Lower lobe of right lung (tissue), 2 donors: ENCODE results near the gene FADS2. TPM values are rescaled to one million over a fixed set of nuclear protein-coding genes. Genes with fewer than 3 reads are reported as not detected.

Experiments
- ATAC-seq, 2 donors: fragments of 200-7000 bp; cut with Tn5 transposase; one replicate each; pipeline ENCODE4 v1.9.1; 2020 to 2022; ENCODE audit warnings: mild to moderate bottlenecking in 2 of 2, moderate library complexity in 2 of 2
- DNase-seq: peaks from one replicate; pipeline ENCODE4 v3.0.0-alpha.2; 2020
- H3K27ac ChIP-seq: fragments of 200-600 bp; one replicate; pipeline ENCODE4 v1.8.0; 2022
- H3K27me3 ChIP-seq: fragments of 200-600 bp; one replicate; pipeline ENCODE4 v1.8.0; 2022; ENCODE audit warnings: low read depth
- H3K36me3 ChIP-seq: fragments of 200-600 bp; one replicate; pipeline ENCODE4 v1.8.0; 2022; ENCODE audit warnings: mild to moderate bottlenecking
- H3K4me1 ChIP-seq: fragments of 200-600 bp; one replicate; pipeline ENCODE4 v1.8.0; 2022
- H3K4me3 ChIP-seq: fragments of 200-600 bp; one replicate; pipeline ENCODE4 v1.8.0; 2022; ENCODE audit warnings: mild to moderate bottlenecking
- H3K9me3 ChIP-seq: fragments of 200-600 bp; one replicate; pipeline ENCODE4 v1.8.0; 2022
- intact Hi-C: fragments of 100-400 bp; cut with DNase I; formaldehyde crosslinking; loops from one replicate; pipeline ENCODE4 v1.11.0; 2022
- long read RNA-seq: library from polyadenylated mRNA; unstranded; transcript quantifications from one replicate; pipeline ENCODE4 v2.0.0, GENCODE V29; 2021
- total RNA-seq: library from RNA; stranded (reverse); fragmentation: NEBNext Ultra II Directional; extraction: Animal tissue kit (Norgen Biotek cat#: 25700); gene quantifications from one replicate; pipeline ENCODE4 v1.2.1, GENCODE V29; 2021
- TF ChIP-seq, protein P1 (sequence below): fragments of 200-600 bp; IDR thresholded peaks from one replicate; pipeline ENCODE4 v1.8.0; 2022; ENCODE audit warnings: antibody characterized with exemption, mild to moderate bottlenecking
- donor health status: DM: no; HTN: yes; CAD: no; lungs with severe emphysema.

Gene FADS2
- total RNA-seq, result 82.0 TPM
- long read RNA-seq, transcript FADS2-202 (12 exons, 3,630 nt), result major isoform, 50 of 134 reads
- long read RNA-seq, partial matches to known transcripts, result 69 of 134 reads
- long read RNA-seq, other reads (novel, unspliced or antisense), result 14 of 134 reads

DNA sequence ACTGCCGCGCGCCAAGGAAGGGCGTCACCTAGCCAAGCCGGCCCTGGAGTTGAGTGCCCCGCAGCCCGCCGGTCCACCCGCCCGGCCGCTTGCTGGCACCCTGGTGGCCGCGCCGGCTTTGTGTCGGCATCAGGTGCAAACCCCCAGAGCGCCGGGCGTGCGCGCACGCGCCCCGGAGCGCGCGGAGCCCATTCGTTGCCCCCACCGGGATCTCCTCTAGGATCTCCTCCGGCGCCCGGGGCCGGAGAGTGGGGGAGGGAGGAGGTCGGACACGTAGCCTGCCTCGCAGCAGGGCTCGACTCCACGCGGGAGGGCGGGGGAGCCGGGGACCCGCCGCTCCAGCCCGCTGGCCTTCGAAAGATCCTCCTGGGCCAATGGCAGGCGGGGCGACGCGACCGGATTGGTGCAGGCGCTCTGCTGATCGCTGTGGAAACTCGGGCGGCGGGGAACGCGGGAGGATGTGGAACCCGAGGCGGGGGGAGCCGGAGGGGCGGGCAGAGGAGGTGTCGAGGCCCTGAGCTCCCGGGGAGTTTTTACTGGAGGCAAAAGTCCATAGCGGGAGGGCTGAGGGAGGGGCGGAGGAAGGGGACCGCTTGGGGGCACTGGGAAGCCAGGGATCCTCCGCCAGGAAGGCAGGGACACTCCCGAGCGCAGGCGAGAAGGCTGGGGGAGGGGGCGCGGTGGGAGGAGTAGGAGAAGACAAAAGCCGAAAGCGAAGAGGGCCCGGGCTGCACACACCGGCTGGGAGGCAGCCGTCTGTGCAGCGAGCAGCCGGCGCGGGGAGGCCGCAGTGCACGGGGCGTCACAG lies at the start of gene FADS2:
Gene FADS2, plus strand, starts transcription at position 730 of the 808 bp plus-strand sequence. CDS start 91 bp downstream, outside the sequence.
- intact Hi-C loops, result no loop called here
- peaks cover 17% of the 10 kb centered on the region for H3K27me3 ChIP-seq
- H3K27ac ChIP-seq, result peak within 1 kb of the TSS; percentile 85
- no peaks in the 10 kb centered on the region for H3K9me3 ChIP-seq
- peaks cover 40% of the 10 kb centered on the region for H3K4me1 ChIP-seq
- H3K36me3 ChIP-seq, result no peaks in the 10 kb centered on the region
- H3K4me3 ChIP-seq, result peak within 1 kb of the TSS; percentile 67
- TF ChIP-seq, protein P1, sequence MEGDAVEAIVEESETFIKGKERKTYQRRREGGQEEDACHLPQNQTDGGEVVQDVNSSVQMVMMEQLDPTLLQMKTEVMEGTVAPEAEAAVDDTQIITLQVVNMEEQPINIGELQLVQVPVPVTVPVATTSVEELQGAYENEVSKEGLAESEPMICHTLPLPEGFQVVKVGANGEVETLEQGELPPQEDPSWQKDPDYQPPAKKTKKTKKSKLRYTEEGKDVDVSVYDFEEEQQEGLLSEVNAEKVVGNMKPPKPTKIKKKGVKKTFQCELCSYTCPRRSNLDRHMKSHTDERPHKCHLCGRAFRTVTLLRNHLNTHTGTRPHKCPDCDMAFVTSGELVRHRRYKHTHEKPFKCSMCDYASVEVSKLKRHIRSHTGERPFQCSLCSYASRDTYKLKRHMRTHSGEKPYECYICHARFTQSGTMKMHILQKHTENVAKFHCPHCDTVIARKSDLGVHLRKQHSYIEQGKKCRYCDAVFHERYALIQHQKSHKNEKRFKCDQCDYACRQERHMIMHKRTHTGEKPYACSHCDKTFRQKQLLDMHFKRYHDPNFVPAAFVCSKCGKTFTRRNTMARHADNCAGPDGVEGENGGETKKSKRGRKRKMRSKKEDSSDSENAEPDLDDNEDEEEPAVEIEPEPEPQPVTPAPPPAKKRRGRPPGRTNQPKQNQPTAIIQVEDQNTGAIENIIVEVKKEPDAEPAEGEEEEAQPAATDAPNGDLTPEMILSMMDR, result no peak
- DNase-seq (peak; percentile 94), ATAC-seq (peak; percentile 91 to 94)

DNA sequence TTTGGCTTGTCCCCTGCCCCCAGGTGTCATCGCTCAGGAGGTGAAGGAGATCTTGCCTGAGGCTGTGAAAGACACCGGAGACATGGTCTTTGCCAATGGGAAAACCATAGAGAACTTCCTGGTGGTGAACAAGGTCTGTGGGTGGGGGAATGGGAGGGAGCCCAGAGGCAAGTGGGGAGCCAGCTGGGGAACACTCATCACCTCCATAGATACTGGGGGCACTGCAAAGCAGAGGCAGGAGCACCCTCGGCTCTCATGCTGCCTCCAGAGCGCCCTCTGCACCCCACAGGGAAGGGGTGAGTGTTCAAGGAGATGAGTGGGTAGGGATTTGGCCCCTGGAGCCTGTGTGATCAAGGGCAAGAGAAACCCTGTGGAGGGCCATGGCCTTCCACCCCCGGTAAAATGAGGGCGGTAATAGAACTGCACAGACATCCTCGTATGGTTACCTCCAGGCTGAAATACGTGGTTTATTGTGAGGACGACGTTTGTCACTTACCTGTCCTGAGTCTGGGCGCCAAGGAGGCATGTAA lies 49.7 kb upstream of the FADS2 start:
- Histone ChIP-seq H3K36me3 (peaks cover 12% of the 10 kb centered on the region), H3K4me3 (no peak overlapping the region), H3K4me1 (no peaks in the 10 kb centered on the region), H3K9me3 (no peaks in the 10 kb centered on the region), H3K27ac (no peak overlapping the region), H3K27me3 (no peaks in the 10 kb centered on the region)
- intact Hi-C loops, result no loop called here
- TF ChIP-seq, protein P1, result no peak
- no peak for ATAC-seq
- no peak for DNase-seq

DNA sequence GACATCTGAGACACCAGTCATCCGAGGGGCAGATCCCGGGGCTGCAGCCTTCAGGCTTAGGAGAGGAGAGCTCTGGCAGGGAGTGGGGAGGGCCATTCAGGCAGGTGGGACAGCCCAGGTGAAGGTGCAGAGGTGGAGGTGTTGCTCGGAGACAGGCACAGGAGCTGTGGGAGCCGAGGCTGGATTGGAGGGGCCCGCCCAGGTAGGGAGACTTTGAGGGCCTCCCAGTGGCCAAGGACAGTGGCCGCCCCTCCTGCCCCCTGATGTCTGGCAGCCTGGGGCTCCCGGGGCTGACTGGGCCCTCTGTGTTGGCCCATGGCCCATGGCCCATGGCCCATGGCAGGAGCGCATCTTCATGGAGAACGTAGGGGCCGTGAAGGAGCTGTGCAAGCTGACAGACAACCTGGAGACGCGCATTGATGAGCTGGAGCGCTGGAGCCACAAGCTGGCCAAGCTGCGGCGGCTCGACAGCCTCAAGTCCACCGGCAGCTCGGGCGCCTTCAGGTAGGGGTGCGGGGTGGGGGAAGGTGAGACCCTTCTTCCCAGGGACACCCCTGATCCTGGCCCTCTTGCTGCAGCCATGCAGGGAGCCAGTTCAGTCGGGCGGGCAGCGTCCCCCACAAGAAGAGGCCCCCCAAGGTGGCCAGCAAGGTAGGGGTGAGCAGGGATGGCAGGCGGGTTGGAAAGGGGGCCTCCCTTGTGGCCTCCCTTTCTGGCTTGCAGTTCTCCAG lies 49.0 kb upstream of the FADS2 start:
- ATAC-seq (no peak), DNase-seq (no peak)
- Histone ChIP-seq H3K27ac (no peak overlapping the region), H3K4me3 (no peak overlapping the region), H3K4me1 (no peaks in the 10 kb centered on the region), H3K9me3 (no peaks in the 10 kb centered on the region), H3K36me3 (peaks cover 18% of the 10 kb centered on the region), H3K27me3 (no peaks in the 10 kb centered on the region)
- TF ChIP-seq, protein P1, result no peak
- intact Hi-C loops, result no loop called here

DNA sequence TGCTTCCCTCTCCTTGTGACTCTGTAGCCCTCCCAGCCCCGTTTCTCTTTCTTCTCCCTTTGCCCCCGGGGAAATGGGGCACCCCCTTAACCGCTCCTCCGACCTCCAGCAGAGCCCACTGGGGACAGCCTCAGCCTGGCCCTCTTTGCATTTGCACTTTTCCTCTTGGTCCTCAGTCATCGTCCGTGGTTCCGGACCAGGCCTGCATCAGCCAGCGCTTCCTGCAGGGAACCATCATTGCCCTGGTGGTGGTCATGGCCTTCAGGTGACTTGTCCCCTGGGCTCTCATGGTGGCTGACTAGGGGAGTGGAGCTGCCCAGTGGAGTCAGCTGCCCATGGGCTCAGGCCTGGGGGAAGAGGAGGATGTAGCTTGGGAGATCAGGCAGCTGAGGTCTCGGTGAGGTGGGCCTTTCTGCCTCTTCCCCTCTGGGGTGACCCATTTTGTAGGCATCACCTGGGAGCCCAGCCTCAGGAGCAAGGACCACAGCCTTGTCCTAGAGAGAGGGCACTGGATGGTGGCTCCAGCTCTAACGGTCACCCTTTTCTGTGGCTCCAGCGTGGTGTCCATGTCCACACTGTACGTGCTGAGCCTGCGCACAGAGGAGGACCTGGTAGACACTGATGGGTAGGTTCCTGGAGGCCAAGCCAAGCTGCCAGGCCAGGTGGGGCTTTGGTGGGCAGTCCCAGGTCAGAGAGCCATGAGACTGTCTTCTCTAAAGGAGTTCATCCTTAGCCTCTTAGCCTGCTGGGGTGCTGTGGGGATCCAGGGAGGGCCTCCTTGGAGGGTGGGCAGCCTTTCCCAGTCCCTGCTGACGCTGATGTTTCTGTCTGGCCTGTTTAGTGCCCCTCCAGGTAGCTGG lies 48.2 kb upstream of the FADS2 start:
- DNase-seq (no peak), ATAC-seq (no peak)
- intact Hi-C loops, result no loop called here
- no peaks in the 10 kb centered on the region for H3K9me3 ChIP-seq
- no peak overlapping the region for H3K27ac ChIP-seq
- TF ChIP-seq, protein P1, result no peak
- peaks cover 27% of the 10 kb centered on the region for H3K36me3 ChIP-seq
- H3K27me3 ChIP-seq, result no peaks in the 10 kb centered on the region
- no peaks in the 10 kb centered on the region for H3K4me1 ChIP-seq
- H3K4me3 ChIP-seq, result no peak overlapping the region
